Fibroblast of mammary gland (primary cell): ENCODE results near the gene UGGT2.

ENCODE experiments used
- DNase-seq: peaks from one replicate; pipeline ENCODE4 v3.0.0-alpha.2; 2010; ENCODE audit warnings: low read depth
- H3K4me3 ChIP-seq: 2 replicates; pipeline ENCODE4 v1.5.1; 2011; ENCODE audit warnings: low read depth, mild to moderate bottlenecking, low read length, moderate library complexity; ENCODE audit not compliant: control insufficient read depth
- CTCF ChIP-seq: conservative IDR thresholded peaks from 2 replicates; pipeline ENCODE4 v1.5.1; 2011; ENCODE audit warnings: low read depth, low read length, inconsistent platforms; ENCODE audit not compliant: control insufficient read depth, insufficient read depth

Gene UGGT2

GRCh38 chr13:95752677-95753076 is 300.5 kb downstream of the UGGT2 start:
- no peak for TF ChIP-seq CTCF
- no peak overlapping the region for H3K4me3 ChIP-seq

More at GRCh38 chr13:95752677-95753076, 300.5 kb downstream of the UGGT2 start:
- no peak for DNase-seq
